Measurements from ENCODE around the gene ZNF22. TPM values are rescaled to one million over a fixed set of nuclear protein-coding genes. Genes with fewer than 3 reads are reported as not detected.

Gene ZNF22
- total RNA-seq, 1 experiment from 2014 or later: 42.1 TPM

GRCh38 chr10:44976352-44977198 is 24.1 kb upstream of the ZNF22 start:
- POLR2A ChIA-PET (ENCODE audit: low non-redundant PET): no interaction called here

DNA sequence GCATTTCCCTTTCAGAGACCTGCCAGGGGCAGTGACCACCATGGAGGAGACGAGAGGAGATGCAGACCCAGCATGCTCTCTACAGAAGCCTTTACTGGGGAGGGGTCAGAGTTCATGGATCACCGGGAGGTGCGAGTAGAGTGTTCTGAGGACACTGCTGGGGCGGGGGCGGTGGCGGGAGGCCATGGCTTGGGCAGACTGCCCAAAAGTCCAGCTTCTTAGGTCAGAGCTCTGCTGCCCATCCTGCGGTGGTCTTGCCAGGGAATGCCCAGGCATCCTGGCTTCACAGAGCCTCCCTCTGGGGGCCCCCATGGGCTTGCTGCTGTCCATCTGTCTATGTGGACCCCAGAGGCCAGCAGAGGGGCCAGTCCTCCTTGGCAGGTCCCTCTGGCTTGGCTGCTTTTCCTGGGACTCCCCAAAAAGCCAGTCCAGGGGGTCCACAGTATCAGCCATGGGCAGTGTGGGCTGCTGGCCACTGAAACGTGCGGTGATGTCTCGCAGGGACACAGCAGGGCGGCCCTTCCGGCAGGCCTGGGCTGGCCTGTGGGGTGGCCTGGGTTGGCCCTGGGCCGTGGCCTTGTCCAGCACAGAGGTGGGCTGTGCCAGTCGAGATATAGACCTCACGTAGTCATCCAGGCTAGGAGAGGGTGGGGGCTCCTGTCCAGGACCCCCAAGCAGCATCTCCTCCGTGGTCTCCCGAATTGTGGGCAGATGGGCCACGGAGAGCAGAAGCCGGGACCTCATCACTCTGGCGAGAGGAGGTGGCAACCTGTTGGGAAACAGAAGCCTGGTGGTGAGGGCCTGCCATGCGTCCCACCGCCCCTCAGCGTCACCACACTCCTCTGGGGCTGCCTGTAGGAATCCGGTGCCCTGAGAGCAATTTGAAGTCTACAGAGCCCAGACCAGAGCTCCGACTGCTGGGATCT is 23.2 kb upstream of the ZNF22 start:
- TF ChIP-seq EZH2 (IDR thresholded peaks at IDR 0.05; ENCODE audit: borderline replicate concordance, low read depth, low read length, poor library complexity, severe bottlenecking): no peak
- TF ChIP-seq CTCF (conservative IDR thresholded peaks at IDR 0.05; ENCODE audit: low read depth, low read length): no peak
- CTCF ChIA-PET: no interaction called here
- peak overlapping the region; percentile 51 for H3K27ac ChIP-seq (ENCODE audit: low read depth, low read length, poor library complexity, severe bottlenecking)
- no peaks in the 10 kb centered on the region for H3K36me3 ChIP-seq (ENCODE audit: insufficient read depth, low read length, poor library complexity, severe bottlenecking)
- H3K4me3 ChIP-seq (ENCODE audit: low read depth, low read length, poor library complexity, severe bottlenecking): peak overlapping the region; percentile 18
- POLR2A ChIA-PET (ENCODE audit: low non-redundant PET): no interaction called here
- intact Hi-C loops (cut with micrococcal nuclease; ENCODE audit: unreplicated experiment): loop anchor here (5.0 to 10.0 kb wide), 2 partner anchors 45 to 1303 kb away; no protein-coding TSS in a partner anchor
- peaks cover 31% of the 10 kb centered on the region for H3K4me1 ChIP-seq (ENCODE audit: insufficient read depth, low read length, poor library complexity, severe bottlenecking)
- no peak for DNase-seq (ENCODE audit: low spot score)
- no peaks in the 10 kb centered on the region for H3K9me3 ChIP-seq (ENCODE audit: low read depth, low read length, poor library complexity, severe bottlenecking)
- H3K27me3 ChIP-seq (replicated peaks; ENCODE audit: insufficient read depth, low read depth, low read length, poor library complexity): no peaks in the 10 kb centered on the region
- no TSS peak for BruUV-seq (replicated peaks)

More at GRCh38 chr10:44976352-44977198, 24.1 kb upstream of the ZNF22 start:
- BruUV-seq (replicated peaks): no TSS peak
- intact Hi-C loops (cut with micrococcal nuclease; ENCODE audit: unreplicated experiment): loop anchor here (5.0 to 10.0 kb wide), 2 partner anchors 44 to 1302 kb away; no protein-coding TSS in a partner anchor
- no peak overlapping the region for H3K27ac ChIP-seq (ENCODE audit: low read depth, low read length, poor library complexity, severe bottlenecking)
- H3K27me3 ChIP-seq (replicated peaks; ENCODE audit: insufficient read depth, low read depth, low read length, poor library complexity): no peaks in the 10 kb centered on the region
- no peak for DNase-seq (ENCODE audit: low spot score)
- no peaks in the 10 kb centered on the region for H3K36me3 ChIP-seq (ENCODE audit: insufficient read depth, low read length, poor library complexity, severe bottlenecking)
- no peaks in the 10 kb centered on the region for H3K9me3 ChIP-seq (ENCODE audit: low read depth, low read length, poor library complexity, severe bottlenecking)
- H3K4me3 ChIP-seq (ENCODE audit: low read depth, low read length, poor library complexity, severe bottlenecking): no peak overlapping the region
- TF ChIP-seq EZH2 (IDR thresholded peaks at IDR 0.05; ENCODE audit: borderline replicate concordance, low read depth, low read length, poor library complexity, severe bottlenecking) (no peak), CTCF (conservative IDR thresholded peaks at IDR 0.05; ENCODE audit: low read depth, low read length) (no peak)
- peaks cover 31% of the 10 kb centered on the region for H3K4me1 ChIP-seq (ENCODE audit: insufficient read depth, low read length, poor library complexity, severe bottlenecking)
- CTCF ChIA-PET: interaction anchor here (0.6 to 1.0 kb wide), 2 partner anchors 44 to 115 kb away, joined by 3 to 10 read pairs; no protein-coding TSS in a partner anchor

GRCh38 chr10:44978213-44978569 is 22.5 kb upstream of the ZNF22 start:
- intact Hi-C loops (cut with micrococcal nuclease; ENCODE audit: unreplicated experiment): loop anchor here (5.0 to 10.0 kb wide), 2 partner anchors 46 to 1303 kb away; no protein-coding TSS in a partner anchor
- POLR2A ChIA-PET (ENCODE audit: low non-redundant PET): no interaction called here
- CTCF ChIA-PET: interaction anchor here (1.0 kb wide), 1 partner anchor 45 kb away, joined by 3 read pairs; no protein-coding TSS in a partner anchor
- Histone ChIP-seq H3K4me3 (ENCODE audit: low read depth, low read length, poor library complexity, severe bottlenecking) (peak overlapping the region; percentile 18), H3K4me1 (ENCODE audit: insufficient read depth, low read length, poor library complexity, severe bottlenecking) (peaks cover 31% of the 10 kb centered on the region), H3K27me3 (replicated peaks; ENCODE audit: insufficient read depth, low read depth, low read length, poor library complexity) (no peaks in the 10 kb centered on the region), H3K9me3 (ENCODE audit: low read depth, low read length, poor library complexity, severe bottlenecking) (no peaks in the 10 kb centered on the region), H3K36me3 (ENCODE audit: insufficient read depth, low read length, poor library complexity, severe bottlenecking) (no peaks in the 10 kb centered on the region), H3K27ac (ENCODE audit: low read depth, low read length, poor library complexity, severe bottlenecking) (peak overlapping the region; percentile 51)
- BruUV-seq (replicated peaks): no TSS peak
- no peak for DNase-seq (ENCODE audit: low spot score)
- TF ChIP-seq EZH2 (IDR thresholded peaks at IDR 0.05; ENCODE audit: borderline replicate concordance, low read depth, low read length, poor library complexity, severe bottlenecking) (no peak), CTCF (conservative IDR thresholded peaks at IDR 0.05; ENCODE audit: low read depth, low read length) (no peak)

Measured in A673 (cell line).